Measurements from ENCODE around the gene ANKK1.

Gene ANKK1

DNA sequence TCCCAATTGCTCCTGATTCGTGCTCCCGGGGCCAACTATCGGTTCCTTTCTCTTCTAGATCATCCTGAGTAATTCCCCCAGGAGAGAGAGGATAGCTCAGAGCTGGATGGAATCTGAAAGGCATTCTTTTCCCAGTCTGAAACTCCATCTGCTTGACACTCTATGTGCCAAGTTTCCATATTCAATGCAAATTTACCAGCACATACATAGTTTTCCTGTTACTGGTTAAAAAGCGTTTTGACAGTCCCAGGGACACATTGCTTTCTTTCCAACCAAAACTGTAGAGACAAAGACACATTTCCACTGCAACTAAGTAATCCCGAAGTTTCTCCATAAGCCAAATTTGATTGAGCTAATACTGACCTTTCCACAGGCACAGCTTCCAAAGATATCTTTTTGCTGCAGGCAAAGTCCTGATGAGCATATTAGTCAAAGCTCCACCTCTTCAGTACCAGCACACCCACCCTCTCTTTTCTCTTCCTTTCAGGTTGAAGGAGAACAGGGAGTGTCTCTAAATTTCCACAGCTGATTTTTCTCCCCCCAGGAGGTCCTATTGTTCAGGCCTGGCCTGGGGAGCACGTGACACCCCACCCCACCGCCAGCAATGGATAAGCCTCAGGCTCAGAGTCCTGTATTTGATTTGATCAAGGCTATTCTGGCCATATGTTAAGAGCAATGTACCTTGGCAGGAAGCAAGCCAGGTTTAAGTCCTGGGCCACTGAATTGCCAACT, 9.7 kb upstream of the ANKK1 start:
- TF ChIP-seq, protein P1, sequence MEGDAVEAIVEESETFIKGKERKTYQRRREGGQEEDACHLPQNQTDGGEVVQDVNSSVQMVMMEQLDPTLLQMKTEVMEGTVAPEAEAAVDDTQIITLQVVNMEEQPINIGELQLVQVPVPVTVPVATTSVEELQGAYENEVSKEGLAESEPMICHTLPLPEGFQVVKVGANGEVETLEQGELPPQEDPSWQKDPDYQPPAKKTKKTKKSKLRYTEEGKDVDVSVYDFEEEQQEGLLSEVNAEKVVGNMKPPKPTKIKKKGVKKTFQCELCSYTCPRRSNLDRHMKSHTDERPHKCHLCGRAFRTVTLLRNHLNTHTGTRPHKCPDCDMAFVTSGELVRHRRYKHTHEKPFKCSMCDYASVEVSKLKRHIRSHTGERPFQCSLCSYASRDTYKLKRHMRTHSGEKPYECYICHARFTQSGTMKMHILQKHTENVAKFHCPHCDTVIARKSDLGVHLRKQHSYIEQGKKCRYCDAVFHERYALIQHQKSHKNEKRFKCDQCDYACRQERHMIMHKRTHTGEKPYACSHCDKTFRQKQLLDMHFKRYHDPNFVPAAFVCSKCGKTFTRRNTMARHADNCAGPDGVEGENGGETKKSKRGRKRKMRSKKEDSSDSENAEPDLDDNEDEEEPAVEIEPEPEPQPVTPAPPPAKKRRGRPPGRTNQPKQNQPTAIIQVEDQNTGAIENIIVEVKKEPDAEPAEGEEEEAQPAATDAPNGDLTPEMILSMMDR (IDR thresholded peaks at IDR 0.05), result no peak
- no peak for DNase-seq (ENCODE audit: low spot score)
- Histone ChIP-seq H3K27ac (no peak overlapping the region), H3K4me3 (no peak overlapping the region)

GRCh38 chr11:113378692-113379091, 8.9 kb upstream of the ANKK1 start:
- DNase-seq (ENCODE audit: low spot score), result no peak
- Histone ChIP-seq H3K27ac (no peak overlapping the region), H3K4me3 (no peak overlapping the region)
- TF ChIP-seq, protein P1 (IDR thresholded peaks at IDR 0.05), result no peak

DNA sequence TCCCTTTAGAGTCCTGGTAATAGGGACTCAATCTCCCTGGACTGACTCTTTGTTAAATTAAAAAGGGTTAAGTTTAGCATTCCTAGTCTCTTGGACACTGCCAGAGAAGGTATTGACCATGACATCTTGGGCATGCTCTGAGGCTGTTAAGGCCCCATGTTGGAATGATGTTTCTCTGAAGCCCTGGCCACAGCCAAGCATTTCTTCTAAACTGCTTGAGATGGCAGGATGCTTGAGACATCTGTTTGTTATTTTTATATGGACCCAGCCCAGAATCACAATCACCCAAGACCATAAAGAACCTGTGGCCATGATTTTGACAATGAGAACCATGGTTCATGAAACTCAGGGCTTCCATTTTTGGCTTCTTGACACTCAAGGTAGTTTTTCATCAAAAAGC, 5.5 kb upstream of the ANKK1 start:
- DNase-seq (ENCODE audit: low spot score), result no peak
- no peak overlapping the region for H3K27ac ChIP-seq
- TF ChIP-seq, protein P1 (IDR thresholded peaks at IDR 0.05), result no peak
- no peak overlapping the region for H3K4me3 ChIP-seq

GRCh38 chr11:113384551-113384950, 3.0 kb upstream of the ANKK1 start:
- no peak for DNase-seq (ENCODE audit: low spot score)
- Histone ChIP-seq H3K4me3 (no peak overlapping the region), H3K27ac (no peak overlapping the region)
- TF ChIP-seq, protein P1 (IDR thresholded peaks at IDR 0.05), result no peak

GRCh38 chr11:113385749-113386148, 1.8 kb upstream of the ANKK1 start:
- no peak overlapping the region for H3K27ac ChIP-seq
- H3K4me3 ChIP-seq, result no peak overlapping the region
- TF ChIP-seq, protein P1 (IDR thresholded peaks at IDR 0.05), result no peak
- peak; percentile 60 for DNase-seq (ENCODE audit: low spot score)

DNA sequence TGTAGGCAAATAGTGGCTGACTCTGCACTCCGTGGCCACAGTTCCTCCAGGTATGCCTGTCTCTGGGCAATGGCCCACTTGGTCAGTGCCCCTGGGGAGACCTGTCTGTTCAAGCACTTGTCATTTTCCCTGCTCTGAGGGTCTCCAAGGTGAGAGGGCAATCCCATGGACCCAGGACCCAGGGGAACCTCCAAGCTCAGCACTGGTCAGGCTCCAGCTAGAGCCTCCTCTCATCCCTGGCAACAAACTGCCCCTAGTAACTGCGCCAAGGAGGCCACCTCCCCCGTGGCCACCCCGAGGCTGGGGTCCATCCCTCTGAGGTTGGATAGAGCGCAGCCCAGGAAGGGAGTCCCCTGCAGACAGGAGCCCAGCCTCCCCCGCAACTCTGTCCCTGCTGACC, 713 bp upstream of the ANKK1 start:
- TF ChIP-seq, protein P1 (IDR thresholded peaks at IDR 0.05), result no peak
- no peak overlapping the region for H3K27ac ChIP-seq
- no peak overlapping the region for H3K4me3 ChIP-seq
- DNase-seq (ENCODE audit: low spot score), result peak; percentile 72

- H3K4me3 ChIP-seq, result no peak overlapping the region
- no peak for DNase-seq (ENCODE audit: low spot score)
- TF ChIP-seq, protein P1 (IDR thresholded peaks at IDR 0.05), result no peak
- H3K27ac ChIP-seq, result no peak overlapping the region
Measured at GRCh38 chr11:113389272-113389671, 1.7 kb downstream of the ANKK1 start.

Measured in coronary artery (tissue), 2 donors.